Small intestine (tissue), 7 donors: Measurements from ENCODE around the gene SASH1. TPM values are rescaled to one million over a fixed set of nuclear protein-coding genes. Genes with fewer than 3 reads are reported as not detected.
A peak's percentile ranks its signal among the peaks of the same experiment; 100 is the strongest.

Experiments used
- DNase-seq, 2 donors: peaks; one replicate each; pipeline versions ENCODE4 v3.0.0 to v3.0.0-alpha.2; 2013
- FAIRE-seq: peaks from 2 replicates; lab custom pipeline; 2012; peaks lifted over from hg19 to GRCh38; lab: Jason Lieb, UNC
- H3K27ac ChIP-seq, 3 donors: one replicate each; pipeline ENCODE4 v1.5.1; 2013; ENCODE audit warnings: low read length in 2 of 3, mild to moderate bottlenecking in 2 of 3, control low read depth in 1 of 3, inconsistent platforms in 1 of 3, low read depth in 1 of 3, moderate library complexity in 1 of 3
- H3K27me3 ChIP-seq, 3 donors: one replicate each; pipeline ENCODE4 v1.6.1; 2013; ENCODE audit warnings: low read length in 3 of 3, inconsistent platforms in 1 of 3; ENCODE audit not compliant: control insufficient read depth in 3 of 3, insufficient read depth in 3 of 3
- H3K36me3 ChIP-seq, 3 donors: one replicate each; pipeline ENCODE4 v1.6.1; 2013; ENCODE audit warnings: low read length in 3 of 3, inconsistent platforms in 1 of 3, low read depth in 1 of 3, mild to moderate bottlenecking in 1 of 3, moderate library complexity in 1 of 3; ENCODE audit not compliant: control insufficient read depth in 3 of 3, insufficient read depth in 2 of 3
- H3K4me1 ChIP-seq, 3 donors: one replicate each; pipeline ENCODE4 v1.6.1; 2013; ENCODE audit warnings: low read length in 2 of 3, inconsistent platforms in 1 of 3, low read depth in 1 of 3, mild to moderate bottlenecking in 1 of 3, moderate library complexity in 1 of 3; ENCODE audit not compliant: control insufficient read depth in 3 of 3, insufficient read depth in 2 of 3
- H3K4me3 ChIP-seq, 3 donors: one replicate each; pipeline ENCODE4 v1.5.1; 2013; ENCODE audit warnings: low read length in 3 of 3, control low read depth in 1 of 3, inconsistent platforms in 1 of 3, low read depth in 1 of 3, mild to moderate bottlenecking in 1 of 3, moderate library complexity in 1 of 3
- H3K9me3 ChIP-seq, 2 donors: one replicate each; pipeline ENCODE4 v1.6.1; 2013; ENCODE audit warnings: low read depth in 1 of 2, low read length in 1 of 2; ENCODE audit not compliant: control insufficient read depth in 2 of 2, insufficient read depth in 1 of 2
- WGBS, 3 donors: extraction: QIAGEN DNeasy Blood & Tissue Kit; methylation state at CpG; one replicate each; pipeline ENCODE4 v1.1.7; 2013; 5-methylcytosine and 5-hydroxymethylcytosine counted together
- polyA plus RNA-seq, 4 donors: library from polyadenylated mRNA; stranded (reverse) in 3 of 4; unstranded in 1 of 4; fragments of 200-250 nt in 3 of 4; fragments of 120-200 nt in 1 of 4; gene quantifications; one replicate each; pipeline versions ENCODE4 v1.2.1 to v1.2.3, GENCODE V29; 2013
- donor health status: healthy with polysubstance abuse.
- donor health status: control.
- donor health status: control.
- donor health status: Bipolar disorder and iron deficiency.
- donor health status: healthy.

Gene SASH1
- polyA plus RNA-seq, 4 donors = 1.3 to 16.1 (median 8.0) TPM

GRCh38 chr6:148405894-148406293 lies 63.3 kb downstream of the SASH1 start:
- peaks cover 0 to 2% (median 0%) of the 10 kb centered on the region in 3 donors for H3K36me3 ChIP-seq
- H3K4me3 ChIP-seq = no peak overlapping the region
- H3K27me3 ChIP-seq = no peaks in the 10 kb centered on the region
- H3K4me1 ChIP-seq = no peaks in the 10 kb centered on the region
- DNase-seq = no peak
- WGBS, 3 donors = 30 to 52% (median 32%) methylated on average over 2 of the region's 2 CpGs
- H3K27ac ChIP-seq = no peak overlapping the region
- H3K9me3 ChIP-seq = no peaks in the 10 kb centered on the region
- no peak for FAIRE-seq

- Histone ChIP-seq H3K9me3 (no peaks in the 10 kb centered on the region), H3K4me1 (no peaks in the 10 kb centered on the region), H3K27ac (peak overlapping the region in 1 of 3 donors; percentile 1), H3K4me3 (no peak overlapping the region), H3K27me3 (no peaks in the 10 kb centered on the region), H3K36me3 (peaks cover 0 to 2% (median 0%) of the 10 kb centered on the region in 3 donors)
- 75 to 91% (median 88%) methylated on average over 6 of the region's 6 CpGs for WGBS, 3 donors
- no peak for FAIRE-seq
- DNase-seq = no peak
Measured at GRCh38 chr6:148406579-148407371, 64.1 kb downstream of the SASH1 start.

- Histone ChIP-seq H3K9me3 (no peaks in the 10 kb centered on the region), H3K36me3 (peaks cover 0 to 2% (median 0%) of the 10 kb centered on the region in 3 donors), H3K4me3 (no peak overlapping the region), H3K27ac (no peak overlapping the region), H3K4me1 (no peaks in the 10 kb centered on the region), H3K27me3 (no peaks in the 10 kb centered on the region)
- 73 to 94% (median 92%) methylated on average over 7 of the region's 7 CpGs for WGBS, 3 donors
- DNase-seq (no peak), FAIRE-seq (no peak)
Measured at GRCh38 chr6:148407372-148407771, 64.7 kb downstream of the SASH1 start.

GRCh38 chr6:148413321-148414091 lies 70.9 kb downstream of the SASH1 start:
- DNase-seq (no peak), FAIRE-seq (no peak)
- H3K4me1 ChIP-seq = peaks cover 0 to 5% (median 0%) of the 10 kb centered on the region in 3 donors
- 91 to 95% (median 91%) methylated on average over 12 of the region's 12 CpGs for WGBS, 3 donors
- H3K27ac ChIP-seq = no peak overlapping the region
- no peaks in the 10 kb centered on the region for H3K9me3 ChIP-seq
- no peaks in the 10 kb centered on the region for H3K36me3 ChIP-seq
- no peaks in the 10 kb centered on the region for H3K27me3 ChIP-seq
- no peak overlapping the region for H3K4me3 ChIP-seq

GRCh38 chr6:148414092-148414489 lies 71.5 kb downstream of the SASH1 start:
- FAIRE-seq = no peak
- Histone ChIP-seq H3K4me3 (no peak overlapping the region), H3K27ac (no peak overlapping the region), H3K9me3 (no peaks in the 10 kb centered on the region), H3K4me1 (peaks cover 0 to 5% (median 0%) of the 10 kb centered on the region in 3 donors), H3K27me3 (no peaks in the 10 kb centered on the region), H3K36me3 (no peaks in the 10 kb centered on the region)
- DNase-seq = no peak
- 88 to 97% (median 92%) methylated on average over 3 of the region's 3 CpGs for WGBS, 3 donors

GRCh38 chr6:148414836-148415235 lies 72.2 kb downstream of the SASH1 start:
- Histone ChIP-seq H3K27ac (no peak overlapping the region), H3K9me3 (no peaks in the 10 kb centered on the region), H3K4me3 (no peak overlapping the region), H3K27me3 (no peaks in the 10 kb centered on the region), H3K36me3 (no peaks in the 10 kb centered on the region), H3K4me1 (peaks cover 0 to 5% (median 0%) of the 10 kb centered on the region in 3 donors)
- no peak for DNase-seq
- no peak for FAIRE-seq
- WGBS, 3 donors = 56 to 62% (median 60%) methylated on average over 3 of the region's 3 CpGs

GRCh38 chr6:148415511-148416260 lies 73.0 kb downstream of the SASH1 start:
- H3K27ac ChIP-seq = no peak overlapping the region
- no peaks in the 10 kb centered on the region for H3K36me3 ChIP-seq
- no peaks in the 10 kb centered on the region for H3K9me3 ChIP-seq
- H3K4me1 ChIP-seq = peaks cover 0 to 5% (median 0%) of the 10 kb centered on the region in 3 donors
- no peak for FAIRE-seq
- DNase-seq = no peak
- no peak overlapping the region for H3K4me3 ChIP-seq
- 74 to 85% (median 76%) methylated on average over 4 of the region's 4 CpGs for WGBS, 3 donors
- H3K27me3 ChIP-seq = no peaks in the 10 kb centered on the region

- no peak for DNase-seq
- WGBS, 3 donors = 75 to 96% (median 87%) methylated on average over 7 of the region's 7 CpGs
- Histone ChIP-seq H3K9me3 (no peaks in the 10 kb centered on the region), H3K27me3 (no peaks in the 10 kb centered on the region), H3K27ac (no peak overlapping the region), H3K4me3 (no peak overlapping the region), H3K36me3 (no peaks in the 10 kb centered on the region), H3K4me1 (peaks cover 0 to 5% (median 0%) of the 10 kb centered on the region in 3 donors)
- no peak for FAIRE-seq
Measured at GRCh38 chr6:148416330-148416965, 73.8 kb downstream of the SASH1 start.
